GM12878 (cell line): ENCODE data around the gene FOXJ1. TPM values are rescaled to one million over a fixed set of nuclear protein-coding genes. Genes with fewer than 3 reads are reported as not detected.

Source experiments
- ATF7 ChIP-seq: fragments of 450-650 bp; IDR thresholded peaks from 2 replicates; pipeline ENCODE4 v1.6.1; 2016; ENCODE audit warnings: low read depth, mild to moderate bottlenecking
- BACH1 ChIP-seq: fragments of 450-650 bp; IDR thresholded peaks from 2 replicates; pipeline ENCODE4 v1.6.1; 2017; ENCODE audit warnings: mild to moderate bottlenecking, borderline replicate concordance
- BCL3 ChIP-seq: IDR thresholded peaks from 2 replicates; pipeline ENCODE4 v1.6.1; 2011; ENCODE audit warnings: borderline replicate concordance, low read depth, mild to moderate bottlenecking, moderate library complexity, low read length; ENCODE audit not compliant: insufficient read depth, poor library complexity, severe bottlenecking
- CHD2 ChIP-seq: IDR thresholded peaks from 2 replicates; pipeline ENCODE4 v1.6.1; 2011; ENCODE audit warnings: low read depth, low read length, improper control_type of control experiment, borderline replicate concordance
- CREB1 ChIP-seq: IDR thresholded peaks from 2 replicates; pipeline ENCODE4 v1.6.1; 2012; ENCODE audit warnings: low read depth, mild to moderate bottlenecking, inconsistent platforms
- EED ChIP-seq: sonication (generic); IDR thresholded peaks from 2 replicates; pipeline ENCODE4 v1.6.1; 2016; ENCODE audit warnings: antibody characterized with exemption, low read depth
- ESRRA ChIP-seq: IDR thresholded peaks from 2 replicates; pipeline ENCODE4 v1.6.1; 2012; ENCODE audit warnings: mild to moderate bottlenecking, low read length, improper control_type of control experiment
- ETV6 ChIP-seq, 2 experiments: fragments of 450-650 bp in 1 of 2; IDR thresholded peaks in 1 of 2; conservative IDR thresholded peaks in 1 of 2; 2 replicates each; pipeline ENCODE4 v1.6.1; 2014; ENCODE audit warnings: antibody characterized with exemption in 1 of 2, borderline replicate concordance in 1 of 2, low read depth in 1 of 2, mild to moderate bottlenecking in 1 of 2, moderate library complexity in 1 of 2
- MAX ChIP-seq: IDR thresholded peaks from 2 replicates; pipeline ENCODE4 v1.6.1; 2012; ENCODE audit warnings: low read depth, low read length, improper control_type of control experiment
- MLLT1 ChIP-seq: fragments of 450-650 bp; IDR thresholded peaks from 2 replicates; pipeline ENCODE4 v1.6.1; 2016; ENCODE audit warnings: mild to moderate bottlenecking
- MXI1 ChIP-seq: fragments of 150-350 bp; IDR thresholded peaks from 2 replicates; pipeline ENCODE4 v1.6.1; 2011; ENCODE audit warnings: low read depth, mild to moderate bottlenecking, inconsistent platforms, low read length, improper control_type of control experiment
- NFIC ChIP-seq: IDR thresholded peaks from 2 replicates; pipeline ENCODE4 v1.6.1; 2012; ENCODE audit warnings: low read depth, mild to moderate bottlenecking, inconsistent platforms, low read length, moderate library complexity
- POLR2A ChIP-seq: IDR thresholded peaks from 2 replicates; pipeline ENCODE4 v1.6.1; 2011; ENCODE audit warnings: low read depth, mild to moderate bottlenecking, low read length
- POLR2AphosphoS5 ChIP-seq: IDR thresholded peaks from 2 replicates; pipeline ENCODE4 v1.6.1; 2011; ENCODE audit warnings: mild to moderate bottlenecking, low read length, inconsistent platforms
- RAD21 ChIP-seq: IDR thresholded peaks from 2 replicates; pipeline ENCODE4 v1.6.1; 2011; ENCODE audit warnings: mild to moderate bottlenecking, low read depth, low read length, moderate library complexity; ENCODE audit not compliant: insufficient read depth
- SKIL ChIP-seq: fragments of 450-650 bp; IDR thresholded peaks from 2 replicates; pipeline ENCODE4 v1.6.1; 2017; ENCODE audit warnings: mild to moderate bottlenecking, low read depth, inconsistent platforms; ENCODE audit not compliant: poor library complexity, severe bottlenecking
- SMAD1 ChIP-seq: fragments of 450-650 bp; IDR thresholded peaks from 2 replicates; pipeline ENCODE4 v1.6.1; 2018; ENCODE audit warnings: mild to moderate bottlenecking, low read depth; ENCODE audit not compliant: partially characterized antibody
- SPI1 ChIP-seq: IDR thresholded peaks from 2 replicates; pipeline ENCODE4 v1.6.1; 2011; ENCODE audit warnings: low read depth, mild to moderate bottlenecking, low read length, moderate library complexity, borderline replicate concordance; ENCODE audit not compliant: insufficient read depth
- TAF1 ChIP-seq: IDR thresholded peaks from 2 replicates; pipeline ENCODE4 v1.6.1; 2011; ENCODE audit warnings: mild to moderate bottlenecking, low read depth, low read length, borderline replicate concordance
- ZNF687 ChIP-seq: fragments of 450-650 bp; IDR thresholded peaks from 2 replicates; pipeline ENCODE4 v1.6.1; 2017; ENCODE audit warnings: mild to moderate bottlenecking, moderate library complexity
- polyA plus RNA-seq, 11 experiments: library from polyadenylated mRNA; depleted of rRNA in 4 of 11; unstranded in 6 of 11; stranded (reverse) in 5 of 11; fragments of >200 nt; fragmentation: Nextera tagmentation in 4 of 11; fragmentation: Illumina TruSeq in 1 of 11; extraction: Ambion mirVana in 4 of 11; extraction: Trizol in 1 of 11; gene quantifications; 1 replicate in 1 of 11; 2 replicates in 10 of 11; pipeline versions ENCODE4 v1.2.1 to v1.2.3, GENCODE V29; 2011 to 2016; ENCODE audit warnings: inconsistent platforms in 2 of 11, missing spikeins in 2 of 11, low read depth in 1 of 11
- total RNA-seq, 4 experiments: library from RNA; depleted of rRNA in 3 of 4; stranded (reverse); fragments of >200 nt in 3 of 4; fragmentation: Illumina TruSeq in 1 of 4; extraction: Trizol in 1 of 4; gene quantifications; 2 replicates each; pipeline versions ENCODE4 v1.2.1 to v1.2.3, GENCODE V29; 2013 to 2021

Gene FOXJ1
- total and polyA plus RNA-seq, 10 of the 15 experiments (the other 5 are each of a cell fraction or from before 2014, with no cell fraction given): not detected

DNA sequence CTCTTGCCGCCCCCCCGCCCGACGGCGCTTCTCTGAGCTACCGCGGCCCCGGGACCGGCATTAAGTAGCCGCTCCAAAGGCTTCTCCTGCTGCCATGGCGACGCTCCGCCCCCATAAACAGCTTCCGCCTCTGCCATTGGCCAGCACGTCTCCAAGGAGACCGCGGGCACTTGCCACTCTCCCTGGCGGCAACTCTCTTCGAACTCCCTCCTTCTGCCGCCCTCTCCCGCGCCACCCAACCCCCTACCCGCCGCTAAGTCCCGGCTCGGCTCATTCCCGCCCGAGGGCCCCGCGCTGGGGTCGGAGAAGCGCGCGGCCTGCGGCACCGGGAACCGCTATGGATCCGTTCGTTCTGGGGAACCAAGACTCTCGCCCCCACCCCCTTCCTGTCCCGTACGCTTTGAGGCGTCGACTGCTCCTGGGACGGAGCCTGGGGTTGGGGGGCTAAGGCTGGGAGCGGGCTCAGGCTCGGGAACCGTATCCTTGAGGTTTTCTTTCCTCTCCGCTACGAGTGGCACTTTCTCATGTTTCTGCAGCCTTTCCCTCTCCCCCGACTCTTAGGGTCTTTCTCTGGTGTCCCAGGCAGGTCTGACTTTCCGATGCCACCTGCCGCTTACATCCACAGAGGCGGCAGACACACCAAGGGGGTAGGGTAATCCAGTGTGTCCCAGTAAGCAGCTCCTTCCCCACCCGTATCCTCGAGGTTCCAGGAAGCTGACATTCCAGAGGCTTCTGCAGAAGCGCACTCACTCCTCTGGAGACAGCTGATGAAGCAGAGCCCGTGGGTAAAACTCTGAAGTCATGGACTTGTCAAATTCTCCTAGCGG, at the start of gene FOXJ1 (continued):
- TF ChIP-seq SKIL (no peak), MXI1 (peak; percentile 95), EED (no peak), SMAD1 (no peak), BCL3 (no peak), BACH1 (no peak), MLLT1 (no peak), CREB1 (no peak), NFIC (no peak), ZNF687 (no peak), MAX (no peak), TAF1 (no peak), ETV6 (conservative IDR thresholded peaks at IDR 0.05 in 1 of 2, IDR thresholded peaks at IDR 0.05 in 1 of 2; ENCODE audit: borderline replicate concordance in 1 of 2, low read depth in 1 of 2) (no peak), POLR2A (no peak), POLR2AphosphoS5 (no peak), RAD21 (no peak), ATF7 (no peak), CHD2 (0 out of 2 replicates have a peak, but pooled peaks have one; percentile 65), SPI1 (no peak), ESRRA (no peak)
